Stimulated activated CD8-positive, alpha-beta memory T cell treated with anti-CD3 and anti-CD28 coated beads, Interleukin-7, amount 100 ng/mL, for 1 hour (primary cell): ENCODE data around the gene ELOVL5.
"Not testable (repeated sequence)": the region's sequence is repeated elsewhere in the genome, so short reads cannot be mapped to it uniquely, and the experiment has no call there.

ENCODE experiments used
- DNase-seq, 2 donors: peaks; one replicate each; pipeline ENCODE4 v3.0.0-alpha.2; 2020; ENCODE audit warnings: low read depth in 2 of 2

Gene ELOVL5

GRCh38 chr6:53328375-53328774, 20.4 kb downstream of the ELOVL5 start:
- DNase-seq: no peak

- no peak for DNase-seq
These were observed 21.7 kb downstream of the ELOVL5 start for GRCh38 chr6:53327017-53327395.

- no peak for DNase-seq
These were observed 22.3 kb downstream of the ELOVL5 start for GRCh38 chr6:53326372-53327016.

- DNase-seq: no peak
These were observed 23.0 kb downstream of the ELOVL5 start for GRCh38 chr6:53325785-53326184.

- no peak for DNase-seq
These were observed 26.3 kb downstream of the ELOVL5 start for GRCh38 chr6:53322188-53323029.

- DNase-seq: no peak
These were observed 27.0 kb downstream of the ELOVL5 start for GRCh38 chr6:53321701-53322100.

- no peak for DNase-seq
These were observed 27.8 kb downstream of the ELOVL5 start for GRCh38 chr6:53320964-53321363.

- no peak for DNase-seq
These were observed 30.3 kb downstream of the ELOVL5 start for GRCh38 chr6:53318429-53318828.

- DNase-seq: no peak
These were observed 30.9 kb downstream of the ELOVL5 start for GRCh38 chr6:53317861-53318260.

- DNase-seq: not testable (repeated sequence)
These were observed 31.5 kb downstream of the ELOVL5 start for GRCh38 chr6:53317299-53317698.

GRCh38 chr6:53316142-53316541, 32.6 kb downstream of the ELOVL5 start:
- DNase-seq: no peak

- no peak for DNase-seq
These were observed 33.5 kb downstream of the ELOVL5 start for GRCh38 chr6:53315086-53315724.

GRCh38 chr6:53313784-53314400, 34.9 kb downstream of the ELOVL5 start:
- no peak for DNase-seq

GRCh38 chr6:53312355-53312754, 36.4 kb downstream of the ELOVL5 start:
- no peak for DNase-seq

- DNase-seq: no peak
These were observed 37.2 kb downstream of the ELOVL5 start for GRCh38 chr6:53311586-53311935.

GRCh38 chr6:53310771-53311585, 37.8 kb downstream of the ELOVL5 start:
- no peak for DNase-seq

GRCh38 chr6:53309901-53310300, 38.8 kb downstream of the ELOVL5 start:
- no peak for DNase-seq

GRCh38 chr6:53309059-53309900, 39.5 kb downstream of the ELOVL5 start:
- no peak for DNase-seq

GRCh38 chr6:53306819-53307347, 41.9 kb downstream of the ELOVL5 start:
- DNase-seq: no peak

- not testable (repeated sequence) for DNase-seq
These were observed 42.5 kb downstream of the ELOVL5 start for GRCh38 chr6:53306217-53306616.
